ENCODE data around the gene PRDX1. TPM values are rescaled to one million over a fixed set of nuclear protein-coding genes. Genes with fewer than 3 reads are reported as not detected.

The PRDX1 gene
- polyA plus RNA-seq (2013): 277 TPM

DNA sequence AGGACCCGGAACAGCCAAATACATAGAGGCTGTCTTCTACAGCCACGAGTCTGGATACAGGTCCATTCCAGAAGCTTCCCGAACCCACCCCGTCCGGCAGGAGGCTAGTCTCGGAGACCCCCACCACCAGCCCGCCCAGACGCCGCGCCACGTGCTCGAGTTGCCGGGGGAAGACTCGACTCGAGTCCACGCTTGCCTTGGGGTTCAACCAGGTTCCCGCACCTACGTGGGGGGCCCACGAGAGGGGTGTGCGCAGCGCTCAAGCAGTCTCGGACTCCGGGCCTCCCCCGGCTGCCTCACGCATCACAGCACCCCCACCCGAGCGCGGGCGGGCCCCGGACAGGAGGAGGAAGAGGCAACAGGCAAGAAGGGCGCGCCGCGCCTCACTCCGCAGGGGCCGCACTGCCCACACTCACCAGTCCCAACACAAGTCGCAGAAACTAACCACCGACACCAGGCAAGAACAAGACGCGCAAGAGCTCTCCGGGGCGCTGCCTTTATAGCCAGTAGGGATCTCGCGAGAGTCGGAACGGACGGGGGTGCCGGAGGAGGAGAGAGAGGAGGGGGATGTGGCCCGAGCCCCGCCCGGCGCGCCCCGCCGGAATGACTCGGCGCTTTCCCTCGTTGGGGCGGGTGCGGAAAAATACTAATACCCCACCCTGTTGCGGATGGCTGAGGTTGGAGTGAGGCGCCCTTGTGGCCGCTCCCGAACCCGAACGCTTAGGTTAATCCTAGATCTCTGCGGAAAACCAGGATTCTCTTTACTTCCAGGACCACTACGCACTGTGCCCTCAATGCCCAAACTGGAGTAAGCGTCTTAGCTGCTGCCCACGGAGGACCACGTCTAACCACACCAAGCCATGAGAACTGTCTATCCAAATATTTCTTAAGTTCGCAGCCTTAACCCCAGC is at the start of gene PRDX1:
Gene PRDX1, minus strand, starts transcription at position 472 of the 911 bp plus-strand sequence. CDS start 2,841 bp downstream, outside the sequence.
- under 1% methylated on average over 45 of the region's 72 CpGs for WGBS (ENCODE audit: insufficient coverage)
- ChIA-PET POLR2A (interaction anchor here (0.6 to 2.7 kb wide), 23 partner anchors 8 to 800 kb away, joined by 3 to 53 read pairs (median 4); partner anchors contain the start of genes AKR1A1, CCDC163, HECTD3 and MMACHC), CTCF (interaction anchor here (0.8 to 12.1 kb wide), 10 partner anchors 10 to 46 kb away, joined by 3 to 171 read pairs (median 10); partner anchors contain the start of genes AKR1A1 and MMACHC)
- peak within 1 kb of the TSS; percentile 64 to 89 for H3K27ac ChIP-seq (ENCODE audit: insufficient read depth in 1 of 2, low read depth in 1 of 2, low read length in 2 of 2, poor library complexity in 1 of 2, severe bottlenecking in 2 of 2)
- H3K4me1 ChIP-seq (ENCODE audit: control extremely low read depth in 1 of 4, control insufficient read depth in 4 of 4, insufficient read depth in 4 of 4, low read length in 3 of 4): peaks cover 4 to 49% (median 36%) of the 10 kb centered on the region in 4 experiments
- no peaks in the 10 kb centered on the region for H3K27me3 ChIP-seq (replicated peaks in 2 of 5; ENCODE audit: control insufficient read depth in 4 of 5, insufficient read depth in 5 of 5, low read length in 4 of 5)
- peak; percentile 96 to 99 (median 98) for DNase-seq
- peak within 1 kb of the TSS; percentile 67 to 99 (median 91) for H3K4me3 ChIP-seq (ENCODE audit: control insufficient read depth in 1 of 7, extremely low read depth in 1 of 7, insufficient read depth in 4 of 7, low read depth in 2 of 7, low read length in 6 of 7)
- no peaks in the 10 kb centered on the region for H3K9me3 ChIP-seq (ENCODE audit: control extremely low read depth in 1 of 5, control insufficient read depth in 4 of 5, insufficient read depth in 2 of 5, low read depth in 1 of 5, low read length in 4 of 5)
- peaks cover 0 to 15% (median 8%) of the 10 kb centered on the region in 4 experiments for H3K36me3 ChIP-seq (ENCODE audit: control insufficient read depth in 4 of 4, insufficient read depth in 4 of 4, low read length in 3 of 4)

DNA sequence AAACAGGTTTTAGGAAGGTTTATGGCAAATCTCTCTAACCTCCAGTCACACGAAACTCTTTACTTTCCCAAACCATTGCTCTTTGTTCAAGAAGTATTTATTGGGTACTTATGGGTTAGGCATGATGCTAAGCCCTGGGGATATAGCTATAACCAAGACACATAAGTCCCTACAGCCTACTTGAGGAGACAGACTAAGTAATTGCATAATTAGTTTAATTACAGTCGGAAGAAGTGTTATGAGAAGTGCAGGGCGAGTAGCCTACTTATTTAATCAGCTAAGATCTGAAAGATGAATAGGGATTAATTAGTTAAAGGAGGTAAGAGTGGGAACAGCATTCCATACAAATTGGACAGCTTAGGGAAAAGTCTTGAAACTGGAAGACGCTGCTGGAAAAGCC is 48.9 kb upstream of the PRDX1 start:
- POLR2A ChIA-PET: interaction anchor here (5.2 kb wide), 1 partner anchor 49 kb away, joined by 36 read pairs; the partner anchor contains the start of gene PRDX1
- CTCF ChIA-PET: interaction anchor here (1.1 to 10.6 kb wide), 13 partner anchors 10 to 557 kb away, joined by 3 to 225 read pairs (median 30); partner anchors contain the start of genes AKR1A1, CCDC163, MMACHC and PRDX1
- 97% methylated on average over 3 of the region's 4 CpGs for WGBS (ENCODE audit: insufficient coverage)

DNA sequence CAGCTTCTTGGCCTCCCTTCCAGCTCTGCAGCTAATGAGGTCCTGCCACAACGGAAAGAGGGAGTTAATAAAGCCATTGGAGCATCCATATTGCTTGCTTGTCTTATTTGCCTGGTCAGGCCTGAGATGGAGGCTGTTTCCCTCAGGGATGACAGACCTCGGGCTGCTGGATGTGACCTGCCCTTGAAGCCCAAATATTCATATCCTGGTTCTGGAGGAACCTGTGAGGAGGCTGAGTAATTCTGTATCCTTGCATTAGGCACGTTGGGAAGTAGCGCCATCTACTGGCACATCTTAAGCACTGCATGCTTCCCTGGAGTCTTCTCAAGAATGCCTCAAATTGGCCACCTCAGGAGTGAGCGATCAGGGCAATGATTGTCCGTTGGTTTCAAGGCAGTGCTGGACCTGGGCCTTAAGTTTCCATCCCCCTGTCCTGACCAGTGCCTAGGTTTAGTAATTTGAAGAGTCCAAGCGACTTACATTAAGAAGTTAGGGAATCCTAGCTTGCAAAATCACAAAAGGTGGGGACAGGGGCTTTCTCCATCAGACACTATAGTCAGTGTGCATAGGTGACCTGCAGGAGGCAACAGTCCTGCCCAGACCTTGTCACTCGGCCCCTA is 48.4 kb upstream of the PRDX1 start:
- H3K36me3 ChIP-seq (ENCODE audit: control insufficient read depth in 4 of 4, insufficient read depth in 4 of 4, low read length in 3 of 4): peaks cover 26 to 51% (median 33%) of the 10 kb centered on the region in 4 experiments
- no peak overlapping the region for H3K27ac ChIP-seq (ENCODE audit: insufficient read depth in 1 of 2, low read depth in 1 of 2, low read length in 2 of 2, poor library complexity in 1 of 2, severe bottlenecking in 2 of 2)
- WGBS (ENCODE audit: insufficient coverage): 28% methylated on average over 7 of the region's 8 CpGs
- no peaks in the 10 kb centered on the region for H3K9me3 ChIP-seq (ENCODE audit: control extremely low read depth in 1 of 5, control insufficient read depth in 4 of 5, insufficient read depth in 2 of 5, low read depth in 1 of 5, low read length in 4 of 5)
- H3K27me3 ChIP-seq (replicated peaks in 2 of 5; ENCODE audit: control insufficient read depth in 4 of 5, insufficient read depth in 5 of 5, low read length in 4 of 5): no peaks in the 10 kb centered on the region
- DNase-seq: peak; percentile 82 to 89 (median 85)
- ChIA-PET POLR2A (interaction anchor here (2.3 to 5.2 kb wide), 2 partner anchors 49 to 58 kb away, joined by 10 to 36 read pairs; partner anchors contain the start of gene PRDX1), CTCF (interaction anchor here (1.0 to 10.6 kb wide), 17 partner anchors 10 to 557 kb away, joined by 3 to 225 read pairs (median 7); partner anchors contain the start of genes AKR1A1, CCDC163, MMACHC and PRDX1)
- no peak overlapping the region for H3K4me3 ChIP-seq (ENCODE audit: control insufficient read depth in 1 of 7, extremely low read depth in 1 of 7, insufficient read depth in 4 of 7, low read depth in 2 of 7, low read length in 6 of 7)
- H3K4me1 ChIP-seq (ENCODE audit: control extremely low read depth in 1 of 4, control insufficient read depth in 4 of 4, insufficient read depth in 4 of 4, low read length in 3 of 4): peaks cover 0 to 19% (median 6%) of the 10 kb centered on the region in 4 experiments

More for the DNA sequence above, 48.9 kb upstream of the PRDX1 start:
- peaks cover 0 to 17% (median 6%) of the 10 kb centered on the region in 4 experiments for H3K4me1 ChIP-seq (ENCODE audit: control extremely low read depth in 1 of 4, control insufficient read depth in 4 of 4, insufficient read depth in 4 of 4, low read length in 3 of 4)
- no peak overlapping the region for H3K27ac ChIP-seq (ENCODE audit: insufficient read depth in 1 of 2, low read depth in 1 of 2, low read length in 2 of 2, poor library complexity in 1 of 2, severe bottlenecking in 2 of 2)
- no peaks in the 10 kb centered on the region for H3K9me3 ChIP-seq (ENCODE audit: control extremely low read depth in 1 of 5, control insufficient read depth in 4 of 5, insufficient read depth in 2 of 5, low read depth in 1 of 5, low read length in 4 of 5)
- peaks cover 26 to 51% (median 33%) of the 10 kb centered on the region in 4 experiments for H3K36me3 ChIP-seq (ENCODE audit: control insufficient read depth in 4 of 4, insufficient read depth in 4 of 4, low read length in 3 of 4)
- DNase-seq: no peak
- H3K4me3 ChIP-seq (ENCODE audit: control insufficient read depth in 1 of 7, extremely low read depth in 1 of 7, insufficient read depth in 4 of 7, low read depth in 2 of 7, low read length in 6 of 7): no peak overlapping the region
- no peaks in the 10 kb centered on the region for H3K27me3 ChIP-seq (replicated peaks in 2 of 5; ENCODE audit: control insufficient read depth in 4 of 5, insufficient read depth in 5 of 5, low read length in 4 of 5)

DNA sequence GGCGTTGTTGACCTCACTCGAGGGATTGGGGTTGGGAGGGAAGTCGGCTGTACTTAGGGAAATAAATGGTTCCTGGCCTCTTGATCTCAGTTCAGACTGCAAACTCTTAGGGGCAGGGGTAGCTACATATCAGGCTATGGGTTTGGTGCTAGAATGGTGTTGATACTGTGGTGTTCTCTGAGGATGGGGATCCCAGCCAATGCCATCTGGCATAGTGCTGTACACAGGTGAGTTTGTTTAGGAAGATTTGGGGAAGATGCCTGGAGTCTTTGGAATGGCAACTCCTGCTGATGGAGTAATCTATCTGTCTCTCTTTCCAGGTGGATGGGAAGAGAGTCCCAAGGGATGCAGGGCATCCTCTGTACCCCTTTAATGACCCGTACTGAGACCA is 47.9 kb upstream of the PRDX1 start:
- CTCF ChIA-PET: interaction anchor here (1.0 to 10.6 kb wide), 18 partner anchors 10 to 556 kb away, joined by 3 to 225 read pairs (median 7); partner anchors contain the start of genes AKR1A1, CCDC163, MMACHC and PRDX1
- WGBS (ENCODE audit: insufficient coverage): 70% methylated on average over 4 of the region's 4 CpGs
- Histone ChIP-seq H3K27me3 (replicated peaks in 2 of 5; ENCODE audit: control insufficient read depth in 4 of 5, insufficient read depth in 5 of 5, low read length in 4 of 5) (no peaks in the 10 kb centered on the region), H3K4me1 (ENCODE audit: control extremely low read depth in 1 of 4, control insufficient read depth in 4 of 4, insufficient read depth in 4 of 4, low read length in 3 of 4) (peaks cover 0 to 19% (median 6%) of the 10 kb centered on the region in 4 experiments), H3K9me3 (ENCODE audit: control extremely low read depth in 1 of 5, control insufficient read depth in 4 of 5, insufficient read depth in 2 of 5, low read depth in 1 of 5, low read length in 4 of 5) (no peaks in the 10 kb centered on the region), H3K4me3 (ENCODE audit: control insufficient read depth in 1 of 7, extremely low read depth in 1 of 7, insufficient read depth in 4 of 7, low read depth in 2 of 7, low read length in 6 of 7) (no peak overlapping the region), H3K36me3 (ENCODE audit: control insufficient read depth in 4 of 4, insufficient read depth in 4 of 4, low read length in 3 of 4) (peaks cover 26 to 51% (median 33%) of the 10 kb centered on the region in 4 experiments), H3K27ac (ENCODE audit: insufficient read depth in 1 of 2, low read depth in 1 of 2, low read length in 2 of 2, poor library complexity in 1 of 2, severe bottlenecking in 2 of 2) (no peak overlapping the region)
- POLR2A ChIA-PET: interaction anchor here (1.1 to 5.2 kb wide), 3 partner anchors 25 to 57 kb away, joined by 3 to 36 read pairs (median 10); partner anchors contain the start of gene PRDX1
- DNase-seq: no peak

DNA sequence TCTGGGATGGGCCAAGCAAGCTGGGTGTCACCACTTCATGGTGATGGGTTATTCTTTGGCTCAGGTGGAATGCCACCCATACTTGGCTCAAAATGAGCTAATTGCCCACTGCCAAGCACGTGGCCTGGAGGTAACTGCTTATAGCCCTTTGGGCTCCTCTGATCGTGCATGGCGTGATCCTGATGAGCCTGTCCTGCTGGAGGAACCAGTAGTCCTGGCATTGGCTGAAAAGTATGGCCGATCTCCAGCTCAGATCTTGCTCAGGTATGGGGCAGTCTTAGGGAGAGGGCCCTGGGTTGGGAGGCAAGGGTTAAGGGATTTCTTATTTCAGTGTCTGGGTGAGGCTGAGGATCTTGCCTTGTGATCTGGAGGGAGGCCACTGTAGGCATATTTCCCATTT is 46.7 kb upstream of the PRDX1 start:
- H3K27ac ChIP-seq (ENCODE audit: insufficient read depth in 1 of 2, low read depth in 1 of 2, low read length in 2 of 2, poor library complexity in 1 of 2, severe bottlenecking in 2 of 2): no peak overlapping the region
- 97% methylated on average over 3 of the region's 4 CpGs for WGBS (ENCODE audit: insufficient coverage)
- peaks cover 26 to 61% (median 40%) of the 10 kb centered on the region in 4 experiments for H3K36me3 ChIP-seq (ENCODE audit: control insufficient read depth in 4 of 4, insufficient read depth in 4 of 4, low read length in 3 of 4)

DNA sequence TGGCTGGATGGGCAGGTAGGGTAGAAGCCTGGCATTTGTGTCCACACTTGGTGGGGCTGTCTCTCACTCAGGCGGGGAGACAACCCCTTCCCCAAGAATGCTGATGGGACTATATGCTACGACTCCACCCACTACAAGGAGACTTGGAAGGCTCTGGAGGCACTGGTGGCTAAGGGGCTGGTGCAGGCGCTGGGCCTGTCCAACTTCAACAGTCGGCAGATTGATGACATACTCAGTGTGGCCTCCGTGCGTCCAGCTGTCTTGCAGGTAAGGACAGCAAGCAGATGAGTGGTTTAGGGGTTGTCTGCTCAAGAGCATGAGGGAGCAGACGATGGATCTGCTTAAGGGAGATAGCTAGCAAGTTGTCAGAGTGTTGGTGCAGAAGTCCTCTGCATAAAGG is 46.2 kb upstream of the PRDX1 start:
- H3K36me3 ChIP-seq (ENCODE audit: control insufficient read depth in 4 of 4, insufficient read depth in 4 of 4, low read length in 3 of 4): peaks cover 26 to 61% (median 40%) of the 10 kb centered on the region in 4 experiments
- no peak for DNase-seq
- no peaks in the 10 kb centered on the region for H3K9me3 ChIP-seq (ENCODE audit: control extremely low read depth in 1 of 5, control insufficient read depth in 4 of 5, insufficient read depth in 2 of 5, low read depth in 1 of 5, low read length in 4 of 5)
- no peaks in the 10 kb centered on the region for H3K27me3 ChIP-seq (replicated peaks in 2 of 5; ENCODE audit: control insufficient read depth in 4 of 5, insufficient read depth in 5 of 5, low read length in 4 of 5)
- CTCF ChIA-PET: interaction anchor here (1.0 to 10.6 kb wide), 8 partner anchors 9 to 74 kb away, joined by 3 to 225 read pairs (median 55); partner anchors contain the start of genes AKR1A1, CCDC163, MMACHC and PRDX1
- H3K27ac ChIP-seq (ENCODE audit: insufficient read depth in 1 of 2, low read depth in 1 of 2, low read length in 2 of 2, poor library complexity in 1 of 2, severe bottlenecking in 2 of 2): no peak overlapping the region
- no peak overlapping the region for H3K4me3 ChIP-seq (ENCODE audit: control insufficient read depth in 1 of 7, extremely low read depth in 1 of 7, insufficient read depth in 4 of 7, low read depth in 2 of 7, low read length in 6 of 7)
- 99% methylated on average over 7 of the region's 7 CpGs for whole genome bisulfite sequencing (ENCODE audit: insufficient coverage)
- H3K4me1 ChIP-seq (ENCODE audit: control extremely low read depth in 1 of 4, control insufficient read depth in 4 of 4, insufficient read depth in 4 of 4, low read length in 3 of 4): peaks cover 0 to 15% (median 6%) of the 10 kb centered on the region in 4 experiments
- POLR2A ChIA-PET: interaction anchor here (2.3 to 5.2 kb wide), 2 partner anchors 46 to 55 kb away, joined by 10 to 36 read pairs; partner anchors contain the start of gene PRDX1

More for the DNA sequence above, 46.7 kb upstream of the PRDX1 start:
- ChIA-PET CTCF (interaction anchor here (0.8 to 10.6 kb wide), 15 partner anchors 9 to 553 kb away, joined by 3 to 225 read pairs (median 7); partner anchors contain the start of genes AKR1A1, CCDC163, HPDL and MMACHC), POLR2A (interaction anchor here (0.6 to 5.2 kb wide), 4 partner anchors 24 to 61 kb away, joined by 3 to 36 read pairs (median 10); partner anchors contain the start of gene PRDX1)
- Histone ChIP-seq H3K4me3 (ENCODE audit: control insufficient read depth in 1 of 7, extremely low read depth in 1 of 7, insufficient read depth in 4 of 7, low read depth in 2 of 7, low read length in 6 of 7) (no peak overlapping the region), H3K4me1 (ENCODE audit: control extremely low read depth in 1 of 4, control insufficient read depth in 4 of 4, insufficient read depth in 4 of 4, low read length in 3 of 4) (peaks cover 0 to 16% (median 6%) of the 10 kb centered on the region in 4 experiments), H3K9me3 (ENCODE audit: control extremely low read depth in 1 of 5, control insufficient read depth in 4 of 5, insufficient read depth in 2 of 5, low read depth in 1 of 5, low read length in 4 of 5) (no peaks in the 10 kb centered on the region), H3K27me3 (replicated peaks in 2 of 5; ENCODE audit: control insufficient read depth in 4 of 5, insufficient read depth in 5 of 5, low read length in 4 of 5) (no peaks in the 10 kb centered on the region)
- no peak for DNase-seq

All from common myeloid progenitor, CD34-positive (primary cell).